ENCODE results near the gene SKIDA1. TPM values are rescaled to one million over a fixed set of nuclear protein-coding genes. Genes with fewer than 3 reads are reported as not detected.
A peak's percentile ranks its signal among the peaks of the same experiment; 100 is the strongest.

The SKIDA1 gene
- total RNA-seq, 1 experiment from 2014 or later = 9.4 TPM

- TF ChIP-seq E2F5 (CRISPR knock-in tag; IDR thresholded peaks at IDR 0.05) = no peak
- no peak for TF ChIP-seq ESRRA (CRISPR knock-in tag; IDR thresholded peaks at IDR 0.05; ENCODE audit: borderline replicate concordance)
- no peak for TF ChIP-seq PRRX2 (CRISPR knock-in tag; IDR thresholded peaks at IDR 0.05)
- TF ChIP-seq, protein P1, sequence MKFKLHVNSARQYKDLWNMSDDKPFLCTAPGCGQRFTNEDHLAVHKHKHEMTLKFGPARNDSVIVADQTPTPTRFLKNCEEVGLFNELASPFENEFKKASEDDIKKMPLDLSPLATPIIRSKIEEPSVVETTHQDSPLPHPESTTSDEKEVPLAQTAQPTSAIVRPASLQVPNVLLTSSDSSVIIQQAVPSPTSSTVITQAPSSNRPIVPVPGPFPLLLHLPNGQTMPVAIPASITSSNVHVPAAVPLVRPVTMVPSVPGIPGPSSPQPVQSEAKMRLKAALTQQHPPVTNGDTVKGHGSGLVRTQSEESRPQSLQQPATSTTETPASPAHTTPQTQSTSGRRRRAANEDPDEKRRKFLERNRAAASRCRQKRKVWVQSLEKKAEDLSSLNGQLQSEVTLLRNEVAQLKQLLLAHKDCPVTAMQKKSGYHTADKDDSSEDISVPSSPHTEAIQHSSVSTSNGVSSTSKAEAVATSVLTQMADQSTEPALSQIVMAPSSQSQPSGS (CRISPR knock-in tag; IDR thresholded peaks at IDR 0.05; ENCODE audit: borderline replicate concordance, low read depth) = no peak
- no peak for TF ChIP-seq ZSCAN18 (CRISPR knock-in tag; IDR thresholded peaks at IDR 0.05)
- TF ChIP-seq, protein P2, sequence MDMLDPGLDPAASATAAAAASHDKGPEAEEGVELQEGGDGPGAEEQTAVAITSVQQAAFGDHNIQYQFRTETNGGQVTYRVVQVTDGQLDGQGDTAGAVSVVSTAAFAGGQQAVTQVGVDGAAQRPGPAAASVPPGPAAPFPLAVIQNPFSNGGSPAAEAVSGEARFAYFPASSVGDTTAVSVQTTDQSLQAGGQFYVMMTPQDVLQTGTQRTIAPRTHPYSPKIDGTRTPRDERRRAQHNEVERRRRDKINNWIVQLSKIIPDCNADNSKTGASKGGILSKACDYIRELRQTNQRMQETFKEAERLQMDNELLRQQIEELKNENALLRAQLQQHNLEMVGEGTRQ (CRISPR knock-in tag; IDR thresholded peaks at IDR 0.05) = no peak
- no peak for TF ChIP-seq NR3C1 (CRISPR knock-in tag; conservative IDR thresholded peaks at IDR 0.05; ENCODE audit: low read depth)
- no peak for TF ChIP-seq NFATC4 (CRISPR knock-in tag; IDR thresholded peaks at IDR 0.05)
- no peak for TF ChIP-seq ZNF138 (CRISPR knock-in tag; conservative IDR thresholded peaks at IDR 0.05)
- no peak for TF ChIP-seq MXD4 (CRISPR knock-in tag; IDR thresholded peaks at IDR 0.05; ENCODE audit: borderline replicate concordance)
Observed at GRCh38 chr10:21520509-21520908, 5.0 kb downstream of the SKIDA1 start (continued).

DNA sequence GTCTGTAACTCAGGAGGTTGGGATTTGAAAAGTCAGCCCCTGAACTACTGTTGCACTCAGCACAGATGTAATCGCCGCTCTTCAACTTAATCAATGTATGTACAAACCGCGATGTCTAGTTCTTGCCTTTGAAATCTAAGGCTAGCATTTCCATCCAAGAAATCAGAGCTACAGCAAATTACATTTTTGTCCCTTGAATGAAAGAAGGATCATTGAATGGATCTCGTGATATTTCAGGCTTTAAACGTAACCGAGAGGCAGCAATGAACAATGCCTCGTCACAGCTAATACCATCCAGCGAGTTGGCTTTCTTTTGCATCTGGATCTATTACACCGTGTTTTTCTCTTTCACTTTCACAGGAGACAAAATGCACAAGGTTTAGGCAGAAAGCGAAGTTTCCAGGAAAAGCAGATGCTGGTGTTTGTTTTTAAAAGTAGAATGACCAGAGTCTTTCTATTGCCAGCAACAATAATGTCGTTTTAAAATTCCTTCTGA lies 5.5 kb downstream of the SKIDA1 start:
- ATAC-seq (no peak), DNase-seq (ENCODE audit: low spot score) (no peak)
- Mint-ChIP-seq H3K9me3 (no peaks in the 10 kb centered on the region), H3K4me3 (peak overlapping the region; percentile 88), H3K4me1 (peaks cover 71% of the 10 kb centered on the region), H3K27me3 (ENCODE audit: low read depth) (peaks cover 25% of the 10 kb centered on the region), H3K36me3 (no peaks in the 10 kb centered on the region), H3K27ac (peak overlapping the region; percentile 92)
- CTCF ChIA-PET = no interaction called here
- POLR2A ChIA-PET = interaction anchor here (0.6 to 3.0 kb wide), 4 partner anchors 10 to 209 kb away, joined by 3 to 20 read pairs (median 4); no protein-coding TSS in a partner anchor
- TF ChIP-seq ATF1 (CRISPR knock-in tag; IDR thresholded peaks at IDR 0.05) (no peak), ZNF396 (CRISPR knock-in tag; IDR thresholded peaks at IDR 0.05; ENCODE audit: borderline replicate concordance) (no peak), MYBL2 (CRISPR knock-in tag; IDR thresholded peaks at IDR 0.05) (no peak), GTF2I (CRISPR knock-in tag; conservative IDR thresholded peaks at IDR 0.05) (no peak), KAT7 (CRISPR knock-in tag; IDR thresholded peaks at IDR 0.05; ENCODE audit: borderline replicate concordance) (no peak), ZNF281 (CRISPR knock-in tag; IDR thresholded peaks at IDR 0.05) (no peak), ZNF219 (CRISPR knock-in tag; IDR thresholded peaks at IDR 0.05; ENCODE audit: borderline replicate concordance) (no peak)
